Activated naive CD4-positive, alpha-beta T cell treated with anti-CD3 and anti-CD28 coated beads, Interleukin-2, amount 50 U/mL, for 16 hours (primary cell): ENCODE measurements around the gene ATRIP.

Source experiments
- DNase-seq: peaks from one replicate; pipeline ENCODE4 v3.0.0-alpha.2; 2020

The ATRIP gene

GRCh38 chr3:48425281-48425812 lies 21.2 kb upstream of the ATRIP start:
- DNase-seq, result no peak

- DNase-seq, result no peak
Observed at GRCh38 chr3:48426401-48426909, 20.1 kb upstream of the ATRIP start.

- no peak for DNase-seq
Observed at GRCh38 chr3:48426944-48427629, 19.4 kb upstream of the ATRIP start.

- no peak for DNase-seq
Observed at GRCh38 chr3:48427630-48427962, 18.9 kb upstream of the ATRIP start.

- DNase-seq, result no peak
Observed at GRCh38 chr3:48428088-48428571, 18.4 kb upstream of the ATRIP start.

- peak; percentile 19 for DNase-seq
Observed at GRCh38 chr3:48428572-48429316, 17.8 kb upstream of the ATRIP start.

GRCh38 chr3:48429317-48429959 lies 17.1 kb upstream of the ATRIP start:
- DNase-seq, result peak; percentile 64

- peak; percentile 24 for DNase-seq
Observed at GRCh38 chr3:48429960-48430707, 16.4 kb upstream of the ATRIP start, which contains the start of gene PLXNB1. Gene PLXNB1 (minus strand): TSS chr3:48430086. CDS start chr3:48424611, 5,475 bp downstream.

- DNase-seq, result no peak
Observed at GRCh38 chr3:48430708-48431101, 15.8 kb upstream of the ATRIP start.

GRCh38 chr3:48431224-48432029 lies 15.1 kb upstream of the ATRIP start:
- no peak for DNase-seq

GRCh38 chr3:48432411-48433371 lies 13.8 kb upstream of the ATRIP start:
- DNase-seq, result no peak

GRCh38 chr3:48433472-48434118 lies 12.9 kb upstream of the ATRIP start:
- DNase-seq, result no peak

- DNase-seq, result no peak
Observed at GRCh38 chr3:48434591-48435222, 11.8 kb upstream of the ATRIP start.

GRCh38 chr3:48435223-48435595 lies 11.3 kb upstream of the ATRIP start:
- no peak for DNase-seq

- peak; percentile 83 for DNase-seq
Observed at GRCh38 chr3:48435774-48436476, 10.6 kb upstream of the ATRIP start.

- no peak for DNase-seq
Observed at GRCh38 chr3:48436477-48436787, 10.1 kb upstream of the ATRIP start.

GRCh38 chr3:48436855-48437254 lies 9.7 kb upstream of the ATRIP start:
- DNase-seq, result no peak

- no peak for DNase-seq
Observed at GRCh38 chr3:48437812-48438211, 8.7 kb upstream of the ATRIP start.
